Mesenteric fat pad (tissue), 1 donor: ENCODE results near the gene GOLGA6L10. TPM values are rescaled to one million over a fixed set of nuclear protein-coding genes. Genes with fewer than 3 reads are reported as not detected.

Experiments used
- DNase-seq: peaks from one replicate; pipeline ENCODE4 v3.0.0-alpha.2; 2020; ENCODE audit warnings: low spot score
- total RNA-seq: library from RNA; stranded (reverse); fragmentation: NEBNext Ultra II Directional; extraction: Animal tissue kit (Norgen Biotek cat#: 25700); gene quantifications from one replicate; pipeline ENCODE4 v1.2.1, GENCODE V29; 2021
- donor health status: DM: yes; HTN: yes; CAD: no.

GOLGA6L10 gene
- total RNA-seq, 1 donor from 2014 or later = 0.77 TPM

DNA sequence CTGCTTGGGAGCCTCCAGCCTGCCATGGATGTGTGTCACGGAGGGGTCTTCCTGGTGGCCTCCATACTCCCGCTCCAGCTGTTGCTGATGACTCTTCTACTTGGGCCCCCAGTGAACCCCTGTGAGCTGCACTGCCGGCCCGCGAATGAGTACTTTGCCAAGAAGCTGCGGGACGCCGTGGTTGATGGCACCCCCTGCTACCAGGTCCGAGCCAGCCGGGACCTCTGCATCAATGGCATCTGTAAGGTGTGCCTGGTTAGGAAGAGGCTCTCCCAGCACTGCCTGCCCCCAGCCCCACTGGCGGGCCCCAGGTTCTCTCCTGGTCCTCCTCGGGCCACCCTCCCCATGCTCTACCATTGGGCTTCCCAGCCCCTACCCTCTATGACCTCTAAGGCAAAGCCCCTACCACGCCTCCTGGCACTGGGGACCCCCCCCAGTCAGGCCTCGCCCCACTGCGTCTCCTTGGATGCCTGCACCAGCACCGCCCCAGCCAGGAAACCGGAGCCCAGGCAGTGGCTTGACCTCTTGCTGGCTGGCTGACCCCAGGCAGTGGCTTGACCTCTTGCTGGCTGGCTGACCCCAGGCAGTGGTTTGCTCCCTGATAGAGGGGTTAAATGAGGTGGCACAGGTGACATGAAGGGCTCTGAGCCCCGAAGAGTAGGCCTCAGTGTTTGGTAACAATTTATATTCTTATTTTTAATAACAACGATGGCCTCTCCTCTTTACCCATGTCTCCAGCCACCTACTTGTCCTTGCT, 29.6 kb downstream of the GOLGA6L10 start:
- DNase-seq = peak; percentile 88

- DNase-seq = peak; percentile 85
These were observed 31.0 kb downstream of the GOLGA6L10 start for GRCh38 chr15:82318281-82318680.

- DNase-seq = peak; percentile 71
These were observed 31.8 kb downstream of the GOLGA6L10 start for GRCh38 chr15:82317516-82317915.

- DNase-seq = peak; percentile 75
These were observed 32.2 kb downstream of the GOLGA6L10 start for GRCh38 chr15:82317091-82317489.

DNA sequence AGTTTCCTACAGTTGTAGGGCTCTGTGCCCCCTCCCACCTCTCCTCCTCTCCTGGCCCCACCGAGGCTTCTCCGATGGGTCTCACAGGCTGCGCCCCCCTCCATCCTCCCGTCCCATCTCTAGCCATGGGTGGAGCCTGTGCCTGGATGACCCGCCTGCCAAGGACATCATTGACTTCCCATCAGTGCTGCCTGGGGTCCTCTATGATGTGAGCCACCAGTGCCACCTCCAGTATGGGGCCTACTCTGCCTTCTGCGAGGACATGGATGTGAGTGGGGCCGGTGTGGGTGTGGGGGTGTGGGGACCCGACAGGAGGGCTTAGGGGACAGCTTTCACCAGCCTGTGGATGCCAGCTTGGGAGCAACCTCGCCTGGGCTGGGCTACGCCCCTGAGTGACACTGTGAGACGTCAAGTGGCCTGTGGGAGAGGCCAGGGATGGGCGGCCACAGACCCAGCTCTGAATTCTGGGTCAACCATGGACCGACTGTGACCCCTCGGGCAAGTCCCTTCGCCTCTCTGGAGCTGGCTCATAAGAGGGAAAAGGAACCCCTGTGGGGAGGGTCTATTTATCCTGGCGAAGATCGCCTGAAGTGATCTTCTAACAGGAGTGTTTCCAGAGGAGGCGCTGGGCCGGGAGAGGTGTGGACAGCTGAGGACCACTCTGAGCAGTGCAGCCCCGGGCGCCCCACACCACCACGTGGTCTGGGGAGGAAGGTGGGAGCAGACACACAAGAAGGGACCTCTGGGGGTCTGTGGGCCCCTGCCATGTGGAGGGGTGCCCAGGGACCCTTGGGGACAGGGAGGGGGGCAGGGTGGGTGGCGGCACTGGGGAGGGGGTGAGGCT, 32.8 kb downstream of the GOLGA6L10 start:
- peak; percentile 67 for DNase-seq

GRCh38 chr15:82315519-82316246, 33.6 kb downstream of the GOLGA6L10 start:
- peak; percentile 72 for DNase-seq

DNA sequence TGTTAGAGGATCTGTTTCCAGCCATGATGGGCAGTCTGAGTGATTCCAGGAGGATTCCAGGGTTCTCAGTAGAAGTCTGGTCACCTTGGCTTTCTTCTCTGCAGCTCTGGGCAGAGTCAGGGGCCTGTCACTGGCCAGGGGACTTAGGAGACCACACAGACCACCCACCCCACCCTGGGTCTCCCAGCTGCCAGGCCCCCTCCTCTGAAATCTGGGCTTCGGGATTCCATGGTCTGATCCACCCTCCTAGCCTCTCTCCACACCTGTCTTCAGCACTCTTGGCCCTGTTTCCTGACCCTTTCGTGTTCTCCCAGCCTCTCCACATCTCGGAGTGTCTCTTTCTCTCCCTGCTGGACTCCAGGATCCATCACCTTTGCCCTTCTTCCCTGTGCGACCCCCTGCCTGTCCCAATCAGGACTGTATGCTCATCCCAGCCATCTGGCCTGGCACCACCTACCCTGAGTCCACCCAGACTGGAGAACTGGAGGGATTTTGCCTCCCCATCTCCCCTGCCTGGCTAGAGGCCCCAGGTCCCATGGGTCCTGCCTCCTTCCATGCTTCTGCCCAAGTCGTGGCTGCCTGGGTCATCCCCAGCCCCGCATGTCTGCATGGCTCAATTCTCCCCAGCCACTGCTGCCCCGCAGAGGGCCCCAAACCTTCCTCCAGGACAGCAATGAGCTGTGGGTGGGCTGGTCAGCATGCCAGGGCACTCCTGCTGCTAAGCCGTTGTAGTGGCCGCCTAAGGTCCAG, 34.3 kb downstream of the GOLGA6L10 start:
- DNase-seq = peak; percentile 76

- peak; percentile 83 for DNase-seq
These were observed 35.1 kb downstream of the GOLGA6L10 start for GRCh38 chr15:82313951-82314768.

DNA sequence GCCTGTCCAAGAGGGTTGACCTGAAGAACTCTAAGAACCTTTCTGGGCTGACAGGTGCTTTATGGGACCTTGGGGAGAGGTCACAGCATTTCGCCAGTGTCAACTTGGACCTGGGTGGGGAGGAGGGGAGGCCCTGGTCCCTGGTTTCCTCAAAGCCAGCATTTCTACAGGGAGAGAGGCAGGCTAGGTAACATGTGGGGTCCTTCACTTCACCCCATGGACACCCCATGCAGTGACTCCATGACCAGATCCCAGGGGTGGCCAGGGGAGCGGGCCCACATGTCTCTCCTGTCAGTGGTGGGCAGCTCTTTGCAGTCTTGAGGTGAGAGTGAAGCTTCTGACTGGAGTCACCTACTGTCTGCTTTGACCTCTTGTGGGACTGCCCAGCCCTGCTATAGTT, 35.8 kb downstream of the GOLGA6L10 start:
- peak; percentile 14 for DNase-seq

GRCh38 chr15:82312586-82313349, 36.5 kb downstream of the GOLGA6L10 start:
- peak; percentile 62 for DNase-seq

DNA sequence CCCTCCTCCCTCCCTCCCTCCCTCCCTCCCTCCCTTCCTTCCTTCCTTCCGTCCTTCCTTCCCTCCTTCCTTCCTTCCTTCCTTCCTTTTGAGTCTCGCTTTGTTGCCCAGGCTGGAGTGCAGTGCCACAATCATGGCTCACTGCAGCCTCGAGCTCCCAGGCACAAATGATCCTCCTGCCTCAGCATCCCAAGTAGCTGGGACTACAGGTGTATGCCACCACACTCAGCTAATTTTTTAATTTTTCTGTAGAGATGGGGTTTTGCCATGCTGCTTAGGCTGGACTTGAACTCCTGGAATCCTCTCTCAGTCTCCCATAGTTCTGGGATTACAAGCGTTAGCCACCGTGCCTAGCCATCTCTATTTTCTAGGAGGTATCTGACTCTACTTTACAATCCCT, 38.0 kb downstream of the GOLGA6L10 start:
- DNase-seq = peak; percentile 9

GRCh38 chr15:82309802-82310201, 39.5 kb downstream of the GOLGA6L10 start:
- no peak for DNase-seq

DNA sequence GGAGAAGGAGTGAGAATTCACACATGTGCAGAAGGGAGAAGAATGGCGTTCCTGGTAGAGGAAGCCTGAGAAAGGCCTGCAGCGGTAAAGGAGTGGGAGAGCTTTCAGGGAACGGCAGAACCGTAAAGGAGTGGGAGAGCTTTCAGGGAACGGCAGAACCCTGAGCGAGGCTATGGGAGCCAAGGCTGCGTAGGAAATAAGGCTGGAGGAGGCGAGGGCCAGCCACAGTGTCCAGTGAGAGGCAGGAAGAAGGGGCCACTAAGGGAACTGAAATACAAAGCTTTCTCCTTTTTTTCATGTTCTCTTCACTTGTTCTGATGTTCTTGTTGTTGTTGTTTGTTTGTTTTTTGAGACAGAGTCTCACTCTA, 41.6 kb downstream of the GOLGA6L10 start:
- no peak for DNase-seq

GRCh38 chr15:82306791-82307713, 42.2 kb downstream of the GOLGA6L10 start:
- peak; percentile 87 for DNase-seq

DNA sequence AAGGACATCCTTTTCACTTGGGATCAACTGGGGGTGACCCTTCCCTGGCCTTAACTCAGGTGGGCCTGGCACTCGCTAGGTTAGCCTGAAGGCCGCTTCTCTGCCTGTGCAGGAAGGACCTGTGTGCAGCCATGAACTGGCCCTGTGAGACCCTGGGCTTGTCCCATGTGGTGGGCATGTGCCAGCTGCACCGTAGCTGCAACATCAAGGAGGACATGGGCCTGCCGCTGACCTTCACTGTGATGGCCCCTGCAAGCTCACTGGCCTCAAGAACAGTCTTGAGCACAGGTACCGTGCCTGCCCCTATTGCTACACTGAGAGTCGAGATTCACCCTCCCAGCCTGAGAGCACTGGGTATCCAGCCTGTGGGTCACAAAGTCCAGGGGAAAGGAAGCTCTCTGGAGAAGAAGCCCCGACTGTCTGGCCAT, 43.6 kb downstream of the GOLGA6L10 start:
- DNase-seq = peak; percentile 87

- DNase-seq = peak; percentile 30
These were observed 44.5 kb downstream of the GOLGA6L10 start for GRCh38 chr15:82304778-82305090.

- no peak for DNase-seq
These were observed 45.1 kb downstream of the GOLGA6L10 start for GRCh38 chr15:82303956-82304777.
